Smooth muscle cell (in vitro differentiated cells): ENCODE measurements around the gene CTU2. TPM values are rescaled to one million over a fixed set of nuclear protein-coding genes. Genes with fewer than 3 reads are reported as not detected.
A peak's percentile ranks its signal among the peaks of the same experiment; 100 is the strongest.

ENCODE experiments used
- DNase-seq: peaks from one replicate; lab custom pipeline; 2025; ENCODE audit not compliant: unreplicated experiment; lab: John Stamatoyannopoulos, UW
- H2AFZ ChIP-seq: fragments of 200-600 bp; sonication (generic); 2 replicates; pipeline ENCODE4 v1.6.0; 2016; ENCODE audit warnings: antibody characterized with exemption, low read depth, mild to moderate bottlenecking
- H3F3A ChIP-seq: fragments of 200-600 bp; sonication (generic); 2 replicates; pipeline ENCODE4 v1.6.0; 2017; ENCODE audit warnings: antibody characterized with exemption, low read depth
- H3K27ac ChIP-seq: fragments of 200-600 bp; sonication (generic); 2 replicates; pipeline ENCODE4 v1.5.1; 2016; ENCODE audit warnings: low read depth, mild to moderate bottlenecking
- H3K27me3 ChIP-seq: fragments of 200-600 bp; sonication (generic); 2 replicates; pipeline ENCODE4 v1.6.1; 2016; ENCODE audit warnings: low read depth, mild to moderate bottlenecking
- H3K36me3 ChIP-seq: fragments of 200-600 bp; sonication (generic); 2 replicates; pipeline ENCODE4 v1.5.1; 2016; ENCODE audit warnings: low read depth
- H3K4me1 ChIP-seq: fragments of 200-600 bp; sonication (generic); 2 replicates; pipeline ENCODE4 v1.5.1; 2016; ENCODE audit warnings: low read depth
- H3K4me2 ChIP-seq: fragments of 200-600 bp; sonication (generic); 2 replicates; pipeline ENCODE4 v1.6.0; 2016; ENCODE audit warnings: mild to moderate bottlenecking
- H3K4me3 ChIP-seq: fragments of 200-600 bp; sonication (generic); 2 replicates; pipeline ENCODE4 v1.5.1; 2016; ENCODE audit warnings: mild to moderate bottlenecking
- H3K79me2 ChIP-seq: fragments of 200-600 bp; sonication (generic); 2 replicates; pipeline ENCODE4 v1.6.0; 2016; ENCODE audit warnings: low read depth, mild to moderate bottlenecking
- H3K9ac ChIP-seq: fragments of 200-600 bp; sonication (generic); 2 replicates; pipeline ENCODE4 v1.6.0; 2016; ENCODE audit warnings: low read depth
- H3K9me3 ChIP-seq: fragments of 200-600 bp; sonication (generic); replicated peaks from 2 replicates; pipeline ENCODE4 v1.5.1; 2016; ENCODE audit warnings: low read depth
- H4K20me1 ChIP-seq: fragments of 200-600 bp; sonication (generic); 2 replicates; pipeline ENCODE4 v1.6.0; 2016; ENCODE audit warnings: low read depth
- WGBS: methylation state at CpG from one replicate; pipeline ENCODE4 v1.1.7; 2016; ENCODE audit warnings: low lambda C conversion rate; 5-methylcytosine and 5-hydroxymethylcytosine counted together
- polyA plus RNA-seq: library from polyadenylated mRNA; unstranded; fragments of >200 nt; fragmentation: Nextera tagmentation; extraction: Ambion mirVana; gene quantifications from 2 replicates; pipeline ENCODE4 v1.2.1, GENCODE V29; 2016
- total RNA-seq: library from RNA; depleted of rRNA; stranded (reverse); fragments of >200 nt; gene quantifications from 2 replicates; pipeline ENCODE4 v1.2.3, GENCODE V29; 2014
- TF ChIP-seq, protein P1 (sequence below): fragments of 200-600 bp; sonication (generic); IDR thresholded peaks from 2 replicates; pipeline ENCODE4 v1.5.1; 2017; ENCODE audit warnings: borderline replicate concordance, mild to moderate bottlenecking, antibody characterized with exemption; ENCODE audit not compliant: insufficient read depth, poor library complexity, severe bottlenecking

CTU2 gene
- total and polyA plus RNA-seq, 2 experiments from 2014 or later = 5.8 to 21.3 TPM

DNA sequence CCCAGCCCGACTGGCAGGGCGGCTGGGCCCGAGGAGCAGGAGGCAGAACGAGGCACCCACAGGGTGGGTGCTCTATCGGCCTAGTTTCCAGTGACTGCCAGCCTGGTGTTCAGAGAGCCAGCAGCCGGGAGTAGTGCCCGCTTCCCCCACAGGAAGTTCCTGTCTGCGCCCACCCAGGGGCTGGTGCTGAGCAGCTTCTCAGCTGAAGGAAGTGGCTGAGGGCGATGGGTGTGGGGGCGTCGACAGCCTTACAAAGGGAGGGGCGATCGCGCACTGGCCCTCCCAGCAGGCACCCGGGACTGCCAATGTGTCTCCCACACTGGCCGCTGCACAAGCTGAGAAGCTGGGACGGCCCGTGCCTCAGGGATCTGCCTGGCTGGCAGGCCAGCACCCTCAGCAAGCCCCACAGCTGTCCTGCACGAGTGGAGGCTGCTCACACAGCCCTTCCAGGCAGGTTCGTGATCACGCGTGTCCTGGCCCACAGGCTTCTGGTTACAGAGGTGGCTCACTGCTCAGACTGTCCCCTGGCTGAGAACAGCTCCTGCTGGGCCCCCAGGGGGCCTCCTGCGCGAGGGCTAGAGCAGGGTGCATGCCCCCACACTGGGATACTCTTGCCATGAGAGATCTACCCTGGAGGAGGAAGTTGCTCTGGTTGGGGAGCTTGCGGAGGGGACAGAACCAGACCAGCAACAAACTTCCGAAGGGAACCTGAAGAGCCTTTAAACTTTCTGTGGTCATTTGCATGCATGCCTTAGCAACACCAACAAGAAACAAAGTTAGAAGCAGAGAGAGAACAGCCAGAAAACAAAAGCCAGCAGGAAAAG, 2.6 kb upstream of the CTU2 start:
- no peak overlapping the region for H2AFZ ChIP-seq
- 83% methylated on average over 26 of the region's 26 CpGs for WGBS

DNA sequence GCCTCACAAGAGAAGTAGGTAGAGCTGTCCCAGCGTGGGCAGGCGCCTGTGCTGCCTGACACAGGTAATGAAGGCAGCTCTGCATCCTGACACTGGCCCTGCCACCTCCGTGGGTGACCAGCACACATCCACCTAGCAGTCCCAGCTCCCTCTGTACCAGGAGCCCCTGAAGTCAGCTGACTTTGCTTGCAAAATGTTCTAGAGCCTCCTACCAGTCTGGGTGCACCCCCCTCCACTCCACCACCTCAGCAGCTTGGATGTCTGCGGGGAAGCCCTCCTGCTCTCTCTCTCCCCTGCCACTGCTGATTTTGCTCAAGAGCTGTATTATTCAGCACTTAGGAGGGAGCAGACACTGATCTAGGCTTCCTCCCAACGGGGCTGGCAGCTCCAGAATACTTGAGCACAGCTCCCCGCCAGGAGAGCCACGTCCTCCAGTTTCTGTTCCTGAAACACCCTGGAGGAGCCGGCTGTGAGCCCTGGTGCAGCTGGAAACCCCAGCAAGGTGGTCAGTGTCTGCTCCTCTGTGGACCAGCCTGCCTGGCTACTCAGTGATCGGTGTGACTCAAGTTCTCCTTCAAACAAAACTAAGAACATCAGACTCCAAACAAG, 1.1 kb upstream of the CTU2 start:
- Histone ChIP-seq H3K36me3 (no peaks in the 10 kb centered on the region), H3K9me3 (no peaks in the 10 kb centered on the region), H2AFZ (peak overlapping the region; percentile 58), H3K4me1 (peaks cover 7% of the 10 kb centered on the region), H4K20me1 (no peaks in the 10 kb centered on the region), H3K4me3 (peak overlapping the region; percentile 100), H3K4me2 (peak overlapping the region; percentile 100), H3K27ac (no peak overlapping the region), H3K9ac (peak overlapping the region; percentile 51), H3K27me3 (no peaks in the 10 kb centered on the region), H3K79me2 (peaks cover 30% of the 10 kb centered on the region), H3F3A (no peaks in the 10 kb centered on the region)
- TF ChIP-seq, protein P1, sequence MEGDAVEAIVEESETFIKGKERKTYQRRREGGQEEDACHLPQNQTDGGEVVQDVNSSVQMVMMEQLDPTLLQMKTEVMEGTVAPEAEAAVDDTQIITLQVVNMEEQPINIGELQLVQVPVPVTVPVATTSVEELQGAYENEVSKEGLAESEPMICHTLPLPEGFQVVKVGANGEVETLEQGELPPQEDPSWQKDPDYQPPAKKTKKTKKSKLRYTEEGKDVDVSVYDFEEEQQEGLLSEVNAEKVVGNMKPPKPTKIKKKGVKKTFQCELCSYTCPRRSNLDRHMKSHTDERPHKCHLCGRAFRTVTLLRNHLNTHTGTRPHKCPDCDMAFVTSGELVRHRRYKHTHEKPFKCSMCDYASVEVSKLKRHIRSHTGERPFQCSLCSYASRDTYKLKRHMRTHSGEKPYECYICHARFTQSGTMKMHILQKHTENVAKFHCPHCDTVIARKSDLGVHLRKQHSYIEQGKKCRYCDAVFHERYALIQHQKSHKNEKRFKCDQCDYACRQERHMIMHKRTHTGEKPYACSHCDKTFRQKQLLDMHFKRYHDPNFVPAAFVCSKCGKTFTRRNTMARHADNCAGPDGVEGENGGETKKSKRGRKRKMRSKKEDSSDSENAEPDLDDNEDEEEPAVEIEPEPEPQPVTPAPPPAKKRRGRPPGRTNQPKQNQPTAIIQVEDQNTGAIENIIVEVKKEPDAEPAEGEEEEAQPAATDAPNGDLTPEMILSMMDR = no peak
- DNase-seq = no peak
- 68% methylated on average over 9 of the region's 9 CpGs for WGBS

More for the DNA sequence above, 2.6 kb upstream of the CTU2 start:
- TF ChIP-seq, protein P1 = no peak
- no peak overlapping the region for H3K27ac ChIP-seq
- H3K27me3 ChIP-seq = no peaks in the 10 kb centered on the region
- H3K4me1 ChIP-seq = peaks cover 7% of the 10 kb centered on the region
- no peaks in the 10 kb centered on the region for H3K9me3 ChIP-seq
- H3K4me2 ChIP-seq = no peak overlapping the region
- DNase-seq = no peak
- no peak overlapping the region for H3K9ac ChIP-seq
- H3F3A ChIP-seq = no peaks in the 10 kb centered on the region
- peaks cover 25% of the 10 kb centered on the region for H3K79me2 ChIP-seq
- H3K36me3 ChIP-seq = no peaks in the 10 kb centered on the region
- H3K4me3 ChIP-seq = no peak overlapping the region
- no peaks in the 10 kb centered on the region for H4K20me1 ChIP-seq

DNA sequence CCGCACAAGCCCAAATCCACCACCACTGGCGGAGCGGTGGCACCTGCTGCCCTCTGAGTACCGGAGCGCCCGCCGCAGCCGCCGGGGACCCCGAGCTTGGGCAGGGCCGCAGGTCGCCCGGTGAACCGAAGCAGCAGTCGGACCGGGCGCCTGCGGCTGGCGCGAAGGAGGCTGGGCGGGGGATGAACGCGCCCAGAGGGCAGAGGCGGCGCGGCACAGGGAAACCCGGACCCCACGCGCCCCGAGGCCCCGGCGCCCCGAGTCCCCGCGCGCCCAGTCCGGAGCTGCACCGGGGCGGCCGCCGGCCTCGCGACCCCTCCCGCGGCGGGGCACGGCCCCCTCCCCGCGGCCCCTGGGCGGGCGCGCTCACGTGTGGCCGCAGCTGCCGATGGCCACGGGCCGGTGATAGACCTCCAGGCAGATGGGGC, 488 bp upstream of the CTU2 start:
- no peaks in the 10 kb centered on the region for H3K27me3 ChIP-seq
- H3K4me2 ChIP-seq = peak overlapping the region; percentile 100
- H3K4me3 ChIP-seq = peak overlapping the region; percentile 100
- H3K4me1 ChIP-seq = peaks cover 7% of the 10 kb centered on the region
- no peaks in the 10 kb centered on the region for H3K36me3 ChIP-seq
- H3K79me2 ChIP-seq = peaks cover 30% of the 10 kb centered on the region
- H3K27ac ChIP-seq = no peak overlapping the region
- whole genome bisulfite sequencing = 4% methylated on average over 28 of the region's 57 CpGs
- H2AFZ ChIP-seq = peak overlapping the region; percentile 58
- peak overlapping the region; percentile 51 for H3K9ac ChIP-seq
- TF ChIP-seq, protein P1 = no peak
- DNase-seq = no peak
- no peaks in the 10 kb centered on the region for H3K9me3 ChIP-seq
- no peaks in the 10 kb centered on the region for H3F3A ChIP-seq
- no peaks in the 10 kb centered on the region for H4K20me1 ChIP-seq
